A673 (cell line): Measurements from ENCODE around the gene R3HDM4.

Source experiments
- CTCF ChIP-seq: fragments of 300-800, 200-600 bp; sonication (generic); conservative IDR thresholded peaks from 2 replicates; pipeline ENCODE4 v1.5.1; 2017; ENCODE audit warnings: low read depth, mild to moderate bottlenecking, antibody characterized with exemption, low read length, moderate library complexity, mixed read lengths
- EZH2 ChIP-seq: fragments of 200-600 bp; sonication (generic); IDR thresholded peaks from 2 replicates; pipeline ENCODE4 v1.6.1; 2017; ENCODE audit warnings: borderline replicate concordance, low read depth, mild to moderate bottlenecking, mixed read lengths, antibody characterized with exemption, low read length; ENCODE audit not compliant: poor library complexity, severe bottlenecking

GRCh38 chr19:892894-893689 is 19.9 kb downstream of the R3HDM4 start, which contains the start of the genes MED16 and RNU6-9:
- TF ChIP-seq CTCF: no peak
- no peak for TF ChIP-seq EZH2
